A549 (cell line): ENCODE measurements around the gene TSPAN3. TPM values are rescaled to one million over a fixed set of nuclear protein-coding genes. Genes with fewer than 3 reads are reported as not detected.
A peak's percentile ranks its signal among the peaks of the same experiment; 100 is the strongest.

Experiments
- ATAC-seq, 2 experiments: fragments of 200-7000 bp in 1 of 2; fragments of >200 bp in 1 of 2; cut with Nextera tagmentation in 1 of 2; cut with Tn5 transposase in 1 of 2; 3 replicates each; pipeline versions ENCODE4 v1.8.0 to v1.9.1; 2018 to 2020; ENCODE audit warnings: mild to moderate bottlenecking in 1 of 2, moderate library complexity in 1 of 2
- CTCF ChIA-PET: fragments of 300-600 bp; sonication (Branson Sonifier 250); formaldehyde crosslinking; extraction: SDS; loops from one replicate; lab custom pipeline; 2021; ENCODE audit warnings: antibody characterized with exemption, inconsistent platforms; lab: Yijun Ruan, JAX
- POLR2A ChIA-PET: fragments of 350-600 bp; formaldehyde crosslinking; extraction: SDS; loops from one replicate; lab custom pipeline; 2021; ENCODE audit warnings: antibody characterized with exemption, inconsistent platforms; lab: Yijun Ruan, JAX
- DNase-seq, 2 experiments: peaks; one replicate each; pipeline versions ENCODE4 v3.0.0 to v3.0.0-alpha.2; 2011 to 2016; ENCODE audit warnings: low read depth in 1 of 2, low spot score in 1 of 2
- FAIRE-seq: peaks from 2 replicates; lab custom pipeline; 2011; peaks lifted over from hg19 to GRCh38; lab: Jason Lieb, UNC
- H3K27ac ChIP-seq, 2 experiments: fragments of >200 bp; sonication (Bioruptor Twin); formaldehyde crosslinking; 3 replicates each; pipeline ENCODE4 v1.5.1; 2016 to 2017
- H3K4me1 ChIP-seq: fragments of >200 bp; sonication (Bioruptor Twin); formaldehyde crosslinking; 3 replicates; pipeline ENCODE4 v1.6.1; 2016
- H3K4me2 ChIP-seq: fragments of >200 bp; sonication (Bioruptor Twin); formaldehyde crosslinking; 3 replicates; pipeline ENCODE4 v1.6.1; 2016
- H3K4me3 ChIP-seq: fragments of >200 bp; sonication (Bioruptor Twin); formaldehyde crosslinking; 3 replicates; pipeline ENCODE4 v1.5.1; 2016
- H3K9me3 ChIP-seq: fragments of >200 bp; sonication (Bioruptor Twin); formaldehyde crosslinking; 3 replicates; pipeline ENCODE4 v1.6.1; 2016
- BCL3 ChIP-seq: fragments of >200 bp; sonication (Bioruptor Twin); formaldehyde crosslinking; IDR thresholded peaks from 3 replicates; pipeline ENCODE4 v1.6.1; 2016
- BHLHE40 ChIP-seq: IDR thresholded peaks from 2 replicates; pipeline ENCODE4 v1.6.1; 2012; ENCODE audit warnings: low read depth, low read length, inconsistent platforms
- CBX2 ChIP-seq: fragments of 200-600 bp; sonication (generic); IDR thresholded peaks from 2 replicates; pipeline ENCODE4 v1.6.1; 2016; ENCODE audit warnings: low read depth, mild to moderate bottlenecking, borderline replicate concordance
- CBX8 ChIP-seq: fragments of 200-600 bp; sonication (generic); IDR thresholded peaks from 2 replicates; pipeline ENCODE4 v1.6.1; 2016
- CEBPB ChIP-seq, 2 experiments: fragments of >200 bp in 1 of 2; sonication (Bioruptor Twin) in 1 of 2; formaldehyde crosslinking in 1 of 2; IDR thresholded peaks; 2 replicates each; pipeline ENCODE4 v1.6.1; 2012 to 2016
- CHD4 ChIP-seq: fragments of 200-600 bp; sonication (generic); IDR thresholded peaks from 2 replicates; pipeline ENCODE4 v1.6.1; 2016; ENCODE audit warnings: antibody characterized with exemption, mild to moderate bottlenecking, borderline replicate concordance
- CTCF ChIP-seq: fragments of >200 bp; sonication (Bioruptor Twin); formaldehyde crosslinking; IDR thresholded peaks from 3 replicates; pipeline ENCODE4 v1.5.1; 2016
- EHMT2 ChIP-seq: fragments of 200-600 bp; sonication (generic); IDR thresholded peaks from 2 replicates; pipeline ENCODE4 v1.6.1; 2016; ENCODE audit warnings: antibody characterized with exemption, low read depth, mild to moderate bottlenecking, moderate library complexity
- FOSB ChIP-seq: fragments of 250-450 bp; sonication (Bioruptor Pico); IDR thresholded peaks from 2 replicates; pipeline ENCODE4 v1.5.0; 2020; ENCODE audit warnings: mild to moderate bottlenecking, moderate library complexity
- GATA3 ChIP-seq: IDR thresholded peaks from 2 replicates; pipeline ENCODE4 v1.6.1; 2012; ENCODE audit warnings: borderline replicate concordance
- HDAC2 ChIP-seq: fragments of 200-600 bp; sonication (generic); IDR thresholded peaks from 2 replicates; pipeline ENCODE4 v1.6.1; 2016
- HES2 ChIP-seq: fragments of >200 bp; sonication (Bioruptor Twin); formaldehyde crosslinking; IDR thresholded peaks from 2 replicates; pipeline ENCODE4 v1.6.1; 2016
- HEYL ChIP-seq: fragments of 250-450 bp; sonication (Bioruptor Pico); IDR thresholded peaks from 2 replicates; pipeline ENCODE4 v1.8.0; 2021; ENCODE audit warnings: mild to moderate bottlenecking, moderate library complexity
- HOXB5 ChIP-seq: fragments of 250-450 bp; sonication (Bioruptor Pico); IDR thresholded peaks from 2 replicates; pipeline ENCODE4 v1.5.0; 2020; ENCODE audit warnings: mild to moderate bottlenecking, moderate library complexity
- KDM5A ChIP-seq: fragments of 200-600 bp; sonication (generic); IDR thresholded peaks from 2 replicates; pipeline ENCODE4 v1.6.1; 2016; ENCODE audit warnings: antibody characterized with exemption, mild to moderate bottlenecking
- MAFK ChIP-seq: fragments of 450-650 bp; IDR thresholded peaks from 2 replicates; pipeline ENCODE4 v1.6.1; 2014; ENCODE audit not compliant: partially characterized antibody
- MAZ ChIP-seq: fragments of 150-350 bp; IDR thresholded peaks from 2 replicates; pipeline ENCODE4 v1.6.1; 2014; ENCODE audit warnings: antibody characterized with exemption, low read depth, low read length, borderline replicate concordance
- NPAS2 ChIP-seq: fragments of 250-450 bp; sonication (Bioruptor Pico); IDR thresholded peaks from 2 replicates; pipeline ENCODE4 v1.8.0; 2022; ENCODE audit warnings: mild to moderate bottlenecking, moderate library complexity, borderline replicate concordance
- PBX3 ChIP-seq: IDR thresholded peaks from 2 replicates; pipeline ENCODE4 v1.6.1; 2012
- POLR2A ChIP-seq: IDR thresholded peaks from 2 replicates; pipeline ENCODE4 v1.6.1; 2012; ENCODE audit warnings: mild to moderate bottlenecking, low read length
- RARB ChIP-seq: fragments of 250-450 bp; sonication (Bioruptor Pico); IDR thresholded peaks from 2 replicates; pipeline ENCODE4 v1.8.0; 2021; ENCODE audit warnings: mild to moderate bottlenecking, moderate library complexity
- RCOR1 ChIP-seq: fragments of 150-350 bp; IDR thresholded peaks from 2 replicates; pipeline ENCODE4 v1.6.1; 2014; ENCODE audit warnings: antibody characterized with exemption, low read length, low read depth
- RNF2 ChIP-seq: fragments of 200-600 bp; sonication (generic); IDR thresholded peaks from 2 replicates; pipeline ENCODE4 v1.6.1; 2016; ENCODE audit warnings: low read depth, mild to moderate bottlenecking, antibody characterized with exemption, moderate library complexity, borderline replicate concordance
- SREBF2 ChIP-seq: fragments of 450-650 bp; IDR thresholded peaks from 2 replicates; pipeline ENCODE4 v1.6.1; 2014; ENCODE audit warnings: mild to moderate bottlenecking, moderate library complexity
- TFCP2L1 ChIP-seq: fragments of 250-450 bp; sonication (Bioruptor Pico); IDR thresholded peaks from 2 replicates; pipeline ENCODE4 v1.5.0; 2021; ENCODE audit warnings: mild to moderate bottlenecking
- ZC3H11A ChIP-seq: fragments of 450-650 bp; IDR thresholded peaks from 2 replicates; pipeline ENCODE4 v1.6.1; 2014; ENCODE audit warnings: antibody characterized with exemption, mild to moderate bottlenecking
- WGBS: methylation state at CpG from one replicate; pipeline ENCODE4 v1.1.6; 2017; ENCODE audit errors: missing lambda C conversion rate; 5-methylcytosine and 5-hydroxymethylcytosine counted together
- polyA plus RNA-seq, 4 experiments: library from polyadenylated mRNA; depleted of rRNA in 3 of 4; stranded (reverse); fragments of >200 nt; fragmentation: RNase III in 1 of 4; extraction: RNeasy Plus Mini Kit Qiagen cat#74134 plus additional on column Dnase treatment in 1 of 4; gene quantifications; 2 replicates in 3 of 4; 3 replicates in 1 of 4; pipeline ENCODE4 v1.2.3, GENCODE V29; 2011 to 2017

Gene TSPAN3
- polyA plus RNA-seq, 2 of the 4 experiments (the other 2 are of a cell fraction) = 362 to 636 TPM

- 91% methylated on average over 4 of the region's 4 CpGs for WGBS
- H3K4me2 ChIP-seq = no peak overlapping the region
- no peak for ATAC-seq
- ChIA-PET POLR2A (no interaction called here), CTCF (interaction anchor here (0.6 to 2.5 kb wide), 3 partner anchors 157 to 428 kb away, joined by 3 to 13 read pairs (median 11); no protein-coding TSS in a partner anchor)
- no peak for DNase-seq
- no peak for FAIRE-seq
- no peak overlapping the region for H3K4me3 ChIP-seq
- TF ChIP-seq CHD4 = no peak
- no peak for TF ChIP-seq POLR2A
- TF ChIP-seq ZC3H11A = no peak
- no peak for TF ChIP-seq EHMT2
- no peak for TF ChIP-seq TFCP2L1
- TF ChIP-seq CBX2 = no peak
- TF ChIP-seq MAZ = no peak
- no peak for TF ChIP-seq BCL3
- no peak for TF ChIP-seq HOXB5
- TF ChIP-seq RNF2 = no peak
- TF ChIP-seq KDM5A = no peak
- no peak for TF ChIP-seq FOSB (CRISPR knock-in tag)
- no peak for TF ChIP-seq CBX8
- no peak for TF ChIP-seq PBX3
- TF ChIP-seq HEYL (CRISPR knock-in tag) = no peak
- no peak for TF ChIP-seq HES2
- TF ChIP-seq RCOR1 = no peak
- no peak for TF ChIP-seq CTCF
- TF ChIP-seq GATA3 = no peak
- TF ChIP-seq HDAC2 = no peak
- no peak overlapping the region for H3K27ac ChIP-seq
- no peaks in the 10 kb centered on the region for H3K9me3 ChIP-seq
- no peaks in the 10 kb centered on the region for H3K4me1 ChIP-seq
Observed at GRCh38 chr15:77115179-77115578, 44.3 kb upstream of the TSPAN3 start.

GRCh38 chr15:77112838-77113504 lies 42.1 kb upstream of the TSPAN3 start:
- CTCF ChIA-PET = interaction anchor here (0.7 to 1.9 kb wide), 7 partner anchors 15 to 518 kb away, joined by 3 to 13 read pairs (median 4); no protein-coding TSS in a partner anchor

More at GRCh38 chr15:77112838-77113504, 42.1 kb upstream of the TSPAN3 start:
- FAIRE-seq = no peak
- no peak for TF ChIP-seq BHLHE40
- no peak for TF ChIP-seq RARB (CRISPR knock-in tag)
- no peak for TF ChIP-seq SREBF2
- no peak for TF ChIP-seq CEBPB (IDR thresholded peaks at IDR 0.05)
- no peak for TF ChIP-seq NPAS2 (CRISPR knock-in tag)
- no peak for TF ChIP-seq MAFK
- no peaks in the 10 kb centered on the region for H3K9me3 ChIP-seq
- no peak overlapping the region for H3K27ac ChIP-seq
- 79% methylated on average over 2 of the region's 2 CpGs for WGBS
- no peak overlapping the region for H3K4me3 ChIP-seq
- H3K4me2 ChIP-seq = no peak overlapping the region
- H3K4me1 ChIP-seq = no peaks in the 10 kb centered on the region
- no peak for DNase-seq
- peak; percentile 45 to 79; a peak in 4 of 6 replicates for ATAC-seq
- POLR2A ChIA-PET = no interaction called here
